ENCODE data around the gene FBXO36. TPM values are rescaled to one million over a fixed set of nuclear protein-coding genes. Genes with fewer than 3 reads are reported as not detected.

FBXO36 gene
- total and polyA plus RNA-seq, 10 of the 15 experiments (the other 5 are each of a cell fraction or from before 2014, with no cell fraction given): 0.79 to 2.7 (median 1.3) TPM

GRCh38 chr2:229921892-229922448 lies 333 bp upstream of the FBXO36 start, which contains the start of gene TRIP12:
TRIP12 (minus strand) TSS chr2:229922009; CDS start chr2:229880079, 41,930 bp downstream.
- H3K4me1 ChIP-seq (ENCODE audit: control insufficient read depth, insufficient read depth, low read length): no peaks in the 10 kb centered on the region
- CTCF ChIA-PET: interaction anchor here (0.6 to 4.6 kb wide), 7 partner anchors 11 to 672 kb away, joined by 3 to 31 read pairs (median 3); no protein-coding TSS in a partner anchor
- POLR2A ChIA-PET: interaction anchor here (0.9 to 1.2 kb wide), 3 partner anchors 11 to 100 kb away, joined by 3 to 11 read pairs (median 7); no protein-coding TSS in a partner anchor
- ATAC-seq (peak; percentile 84), FAIRE-seq (peak; percentile 84), DNase-seq (ENCODE audit: low read depth, low spot score) (peak; percentile 88)
- under 1% methylated on average over 41 of the region's 49 CpGs for WGBS (ENCODE audit: insufficient coverage, insufficient replicate concordance, low lambda C conversion rate, missing lambda C conversion rate)
- no peaks in the 10 kb centered on the region; the same call in 2 of the 3 replicates for H3K9me3 ChIP-seq (replicated peaks; ENCODE audit: control insufficient read depth, insufficient read depth, low read length)
- intact Hi-C loops (cut with micrococcal nuclease; ENCODE audit: unreplicated experiment): loop anchor here (1.0 to 2.0 kb wide), 2 partner anchors 79 to 100 kb away; no protein-coding TSS in a partner anchor
- no peaks in the 10 kb centered on the region; the same call in 1 of the 2 replicates for H4K20me1 ChIP-seq (ENCODE audit: control insufficient read depth, insufficient read depth)
- peaks cover 48% of the 10 kb centered on the region for H3K79me2 ChIP-seq (ENCODE audit: control insufficient read depth, insufficient read depth, low read length)
- RAD21 ChIA-PET (ENCODE audit: unreplicated experiment): interaction anchor here (0.9 to 2.1 kb wide), 9 partner anchors 10 to 99 kb away, joined by 3 to 16 read pairs (median 4); no protein-coding TSS in a partner anchor
- H3K4me2 ChIP-seq (ENCODE audit: control insufficient read depth, insufficient read depth): peak within 1 kb of the TSS; percentile 85
- H3K27me3 ChIP-seq (replicated peaks in 1 of 2; ENCODE audit: control insufficient read depth in 2 of 2, insufficient read depth in 2 of 2, low read length in 1 of 2): no peaks in the 10 kb centered on the region
- H3K27ac ChIP-seq (ENCODE audit: control insufficient read depth, insufficient read depth): peak within 1 kb of the TSS; percentile 98
- H3K9ac ChIP-seq (ENCODE audit: control insufficient read depth, insufficient read depth, low read length): peak within 1 kb of the TSS; percentile 90
- H2AFZ ChIP-seq (ENCODE audit: control insufficient read depth, low read depth, low read length): peak within 1 kb of the TSS; percentile 99
- peak within 1 kb of the TSS; percentile 83 for H3K4me3 ChIP-seq
- SMC1A ChIA-PET (ENCODE audit: uncharacterized antibody, unreplicated experiment): interaction anchor here (0.6 to 2.1 kb wide), 10 partner anchors 10 to 306 kb away, joined by 3 to 7 read pairs (median 4); no protein-coding TSS in a partner anchor
- peaks cover 2 to 6% of the 10 kb centered on the region in 2 experiments; a peak in 2 of 4 replicates for H3K36me3 ChIP-seq (ENCODE audit: control insufficient read depth in 2 of 2, insufficient read depth in 2 of 2, low read length in 1 of 2)
- in situ Hi-C loops (cut with MboI): no loop called here
- no TSS peak for BruUV-seq (replicated peaks)
- TF ChIP-seq MEF2B (IDR thresholded peaks at IDR 0.05; ENCODE audit: partially characterized antibody, poor library complexity, severe bottlenecking): peak; percentile 76
- no peak for TF ChIP-seq ZSCAN29 (IDR thresholded peaks at IDR 0.05)
- TF ChIP-seq USF1 (IDR thresholded peaks at IDR 0.05; ENCODE audit: borderline replicate concordance, extremely low read length, insufficient read depth, low read depth, low read length): no peak
- no peak for TF ChIP-seq FOXM1 (IDR thresholded peaks at IDR 0.05; ENCODE audit: low read depth, low read length)
- no peak for TF ChIP-seq MTA3 (IDR thresholded peaks at IDR 0.05; ENCODE audit: borderline replicate concordance, low read length)
- TF ChIP-seq ZZZ3 (IDR thresholded peaks at IDR 0.05; ENCODE audit: control insufficient read depth, insufficient read length, low read depth): no peak
- TF ChIP-seq ZNF687 (IDR thresholded peaks at IDR 0.05): no peak; the same call in 1 of the 2 replicates
- TF ChIP-seq ZNF24 (IDR thresholded peaks at IDR 0.05): no peak
- no peak for TF ChIP-seq POLR2AphosphoS2 (IDR thresholded peaks at IDR 0.05; ENCODE audit: low read depth, low read length)
- TF ChIP-seq ASH2L (IDR thresholded peaks at IDR 0.05; ENCODE audit: borderline replicate concordance, low read depth): no peak; the same call in 1 of the 2 replicates
- no peak for TF ChIP-seq CEBPB (IDR thresholded peaks at IDR 0.05; ENCODE audit: borderline replicate concordance in 1 of 2, low read depth in 2 of 2, low read length in 2 of 2)
- no peak for TF ChIP-seq CEBPZ (IDR thresholded peaks at IDR 0.05; ENCODE audit: low read depth, low read length)
- TF ChIP-seq SIN3A (IDR thresholded peaks at IDR 0.05; ENCODE audit: low read depth, low read length): no peak; the same call in 1 of the 2 replicates
- TF ChIP-seq SREBF1 (IDR thresholded peaks at IDR 0.05; ENCODE audit: low read length): peak; percentile 76
- TF ChIP-seq BRCA1 (IDR thresholded peaks at IDR 0.05; ENCODE audit: low read depth, low read length): no peak

Measured in GM12878 (cell line).